A204.1 (cell line): ENCODE results near the gene CLRN3.

Source experiments
- FAIRE-seq: peaks from 2 replicates; lab custom pipeline; 2012; peaks lifted over from hg19 to GRCh38; lab: Jason Lieb, UNC

Gene CLRN3

DNA sequence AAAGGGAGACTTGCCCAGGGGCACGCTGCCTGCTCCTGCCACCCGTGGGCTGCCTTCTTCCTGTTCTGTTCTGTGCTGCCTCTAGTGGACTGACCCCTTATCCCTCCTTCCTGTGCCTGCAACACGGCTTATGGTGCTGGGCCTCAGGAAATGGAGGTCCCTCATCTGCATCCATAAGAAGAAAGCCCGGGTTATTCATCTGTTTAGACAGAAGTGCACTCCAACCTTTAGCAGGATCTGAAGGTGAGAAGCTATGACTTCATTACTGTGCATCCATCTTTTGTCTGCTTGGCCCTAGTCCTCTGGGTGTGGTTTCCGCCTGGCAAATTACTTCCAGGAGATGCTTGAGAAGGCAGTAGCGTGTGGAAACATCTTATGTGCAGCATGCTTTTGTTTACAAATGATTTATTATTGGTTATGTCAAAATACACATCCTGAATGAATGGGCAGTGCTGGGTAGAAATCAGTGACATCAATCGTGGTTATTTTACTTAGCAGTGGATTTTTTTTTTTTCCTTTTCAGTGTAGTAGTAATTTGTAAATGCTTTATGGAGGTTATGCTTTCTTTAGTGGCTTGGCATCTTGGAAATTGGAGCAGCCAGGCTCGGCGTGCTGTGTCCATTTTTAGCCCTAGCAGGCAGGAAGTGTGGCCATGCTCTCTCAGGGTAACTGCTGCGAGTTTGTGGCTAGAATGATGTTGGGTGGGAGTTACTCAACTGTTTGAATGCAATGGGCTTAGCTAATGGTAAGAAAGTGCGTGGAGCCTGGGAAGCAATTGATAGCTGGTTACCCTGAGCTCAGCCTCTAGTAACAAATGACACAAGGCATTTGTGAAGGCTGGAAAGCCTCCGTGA, 26.9 kb upstream of the CLRN3 start:
- FAIRE-seq: no peak

DNA sequence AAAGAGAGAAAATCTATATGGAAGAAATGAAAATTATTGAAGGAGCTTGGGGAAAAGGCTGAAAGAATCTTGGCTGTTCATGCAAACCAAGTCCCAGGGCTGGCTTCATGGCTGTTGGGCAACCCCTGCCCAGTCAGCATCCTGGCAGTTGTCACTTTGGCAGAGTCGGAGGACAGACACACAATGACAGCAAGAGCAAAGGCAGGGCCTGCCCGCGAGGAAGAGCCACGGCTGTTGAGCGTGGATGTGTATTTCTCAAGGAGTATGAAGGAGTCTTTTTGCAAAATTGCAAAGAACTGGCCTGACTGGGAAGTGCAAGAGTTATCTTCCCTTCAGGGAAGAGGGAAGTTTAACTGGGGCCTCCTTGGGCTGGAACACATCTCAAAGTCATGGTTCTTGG, 25.8 kb upstream of the CLRN3 start:
- no peak for FAIRE-seq

- FAIRE-seq: no peak
These were observed 24.1 kb upstream of the CLRN3 start for GRCh38 chr10:127916826-127917225.

DNA sequence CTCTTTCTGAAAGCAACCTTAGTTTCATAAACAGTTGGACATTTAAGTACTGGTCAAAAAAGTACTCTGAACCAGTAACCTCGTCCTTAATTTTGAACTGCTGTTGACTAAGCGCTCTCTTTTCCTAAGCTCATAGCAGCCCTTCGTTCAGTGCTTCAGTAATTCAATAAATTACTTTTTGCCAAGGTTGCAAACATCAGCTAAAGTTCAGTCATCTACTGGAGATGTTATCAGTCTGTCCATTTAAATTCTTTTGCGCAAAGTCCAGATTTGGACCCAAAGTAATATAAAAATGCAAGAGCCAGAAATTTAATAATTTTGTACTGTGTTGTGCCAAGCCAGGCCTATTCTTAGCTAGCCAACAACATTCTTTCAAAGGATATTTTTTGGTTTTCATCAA, 22.6 kb upstream of the CLRN3 start:
- FAIRE-seq: no peak

- no peak for FAIRE-seq
These were observed 20.6 kb upstream of the CLRN3 start for GRCh38 chr10:127913368-127913759.

DNA sequence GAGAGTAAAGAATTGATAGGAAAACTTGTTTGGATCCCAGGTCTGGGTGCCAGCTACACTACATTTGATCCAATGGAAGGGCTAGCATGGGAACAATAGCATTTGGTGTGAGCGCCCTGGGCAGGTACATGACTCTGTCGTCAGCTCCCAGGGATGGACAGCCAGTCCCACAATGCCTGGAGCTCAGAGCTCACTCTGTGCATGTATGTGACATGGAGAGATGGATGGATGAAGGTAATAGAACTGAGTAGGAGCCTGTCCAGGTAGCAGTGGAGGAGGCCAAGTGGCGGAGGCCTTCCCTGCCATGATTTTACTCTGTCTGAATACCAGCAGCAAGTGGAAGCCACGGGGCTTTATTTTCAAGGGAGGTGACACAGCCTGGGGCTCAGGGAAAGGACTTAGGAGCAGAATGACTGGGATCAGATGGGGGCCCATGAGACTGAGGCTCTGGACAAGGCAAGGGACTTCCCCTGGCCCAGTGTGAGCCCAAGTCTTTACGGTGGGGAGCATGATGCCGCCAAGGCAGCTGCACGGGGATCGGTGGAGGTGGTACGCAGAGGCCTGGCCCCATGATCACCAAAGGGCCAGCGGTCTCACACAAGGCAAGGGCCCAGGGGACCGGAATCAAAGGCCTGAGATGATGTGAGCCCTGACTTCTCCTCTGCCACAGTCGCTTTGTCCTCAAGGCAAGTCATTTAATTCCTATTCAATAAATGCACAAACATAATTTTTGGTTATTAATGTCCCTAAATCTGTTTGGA, 20.0 kb upstream of the CLRN3 start:
- no peak for FAIRE-seq

DNA sequence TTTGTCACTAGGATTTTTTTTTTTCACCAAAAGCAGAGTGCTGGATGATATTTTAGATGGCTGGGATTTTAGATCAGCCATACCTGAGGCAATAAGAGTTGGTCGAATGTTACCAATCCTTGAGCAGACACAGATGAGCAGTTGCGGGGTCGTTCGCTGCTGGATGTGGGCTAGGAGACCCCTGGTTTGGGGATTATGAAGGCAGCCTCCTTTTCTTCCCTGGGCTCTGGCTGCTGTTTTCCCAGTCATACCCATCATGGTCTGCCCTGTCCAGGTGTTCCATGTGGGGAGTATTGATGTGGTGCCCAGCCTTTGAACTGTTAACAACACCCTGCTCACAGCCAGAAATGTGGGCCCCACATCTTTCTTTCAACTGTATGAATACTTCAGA, 19.1 kb upstream of the CLRN3 start:
- FAIRE-seq: no peak

GRCh38 chr10:127911218-127911866, 18.6 kb upstream of the CLRN3 start:
- FAIRE-seq: no peak

DNA sequence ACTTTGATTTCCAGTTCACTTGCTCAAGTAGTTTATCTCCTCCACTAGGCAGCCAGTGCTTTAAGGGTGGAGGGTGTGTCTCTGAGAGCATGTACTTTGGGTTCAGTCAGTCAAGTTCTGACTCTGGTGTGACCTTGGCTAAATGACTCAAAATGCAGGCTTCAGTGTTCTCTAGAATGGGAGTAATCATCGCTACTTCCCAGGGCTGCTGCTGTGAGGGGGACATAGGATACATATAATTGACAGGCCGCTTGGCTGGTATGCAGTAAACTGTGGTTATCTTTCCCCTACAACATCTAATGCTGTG, 17.7 kb upstream of the CLRN3 start:
- FAIRE-seq: no peak

DNA sequence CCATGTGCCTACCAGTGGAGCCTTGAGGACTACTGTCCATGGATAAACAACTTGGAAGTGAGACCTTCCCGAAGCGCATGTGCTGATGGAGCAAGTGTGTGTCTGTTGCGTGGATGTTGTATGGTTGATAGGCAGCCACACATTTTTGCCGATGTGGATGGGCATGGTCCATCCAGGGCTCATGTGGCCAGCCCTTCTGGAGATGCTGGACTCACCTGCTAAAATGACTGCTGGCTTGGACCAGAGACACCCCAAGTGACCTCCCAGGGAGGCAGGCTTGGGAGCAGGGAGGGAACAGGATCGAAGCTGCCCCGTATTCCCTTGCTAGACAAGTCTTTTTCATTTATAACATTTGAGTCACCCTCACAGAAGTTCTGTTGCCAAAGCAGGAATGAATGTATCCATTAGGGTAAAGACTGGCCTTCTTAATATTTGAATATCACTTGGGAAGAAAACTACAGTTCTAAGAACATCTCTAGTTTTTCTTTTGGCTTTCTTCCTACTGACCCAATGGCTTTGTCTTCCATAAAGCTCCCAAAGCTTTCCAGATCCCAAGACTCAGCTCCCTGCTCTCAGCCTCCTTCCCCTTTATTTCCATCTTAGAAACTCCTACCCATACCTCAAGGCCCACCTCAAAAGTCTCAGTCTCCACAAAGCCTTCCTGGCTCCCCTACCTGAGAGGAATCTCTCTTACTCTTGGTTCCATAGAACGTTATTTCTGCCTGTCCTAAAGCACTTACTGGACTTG, 17.1 kb upstream of the CLRN3 start:
- FAIRE-seq: no peak

- no peak for FAIRE-seq
These were observed 16.2 kb upstream of the CLRN3 start for GRCh38 chr10:127908959-127909267.

DNA sequence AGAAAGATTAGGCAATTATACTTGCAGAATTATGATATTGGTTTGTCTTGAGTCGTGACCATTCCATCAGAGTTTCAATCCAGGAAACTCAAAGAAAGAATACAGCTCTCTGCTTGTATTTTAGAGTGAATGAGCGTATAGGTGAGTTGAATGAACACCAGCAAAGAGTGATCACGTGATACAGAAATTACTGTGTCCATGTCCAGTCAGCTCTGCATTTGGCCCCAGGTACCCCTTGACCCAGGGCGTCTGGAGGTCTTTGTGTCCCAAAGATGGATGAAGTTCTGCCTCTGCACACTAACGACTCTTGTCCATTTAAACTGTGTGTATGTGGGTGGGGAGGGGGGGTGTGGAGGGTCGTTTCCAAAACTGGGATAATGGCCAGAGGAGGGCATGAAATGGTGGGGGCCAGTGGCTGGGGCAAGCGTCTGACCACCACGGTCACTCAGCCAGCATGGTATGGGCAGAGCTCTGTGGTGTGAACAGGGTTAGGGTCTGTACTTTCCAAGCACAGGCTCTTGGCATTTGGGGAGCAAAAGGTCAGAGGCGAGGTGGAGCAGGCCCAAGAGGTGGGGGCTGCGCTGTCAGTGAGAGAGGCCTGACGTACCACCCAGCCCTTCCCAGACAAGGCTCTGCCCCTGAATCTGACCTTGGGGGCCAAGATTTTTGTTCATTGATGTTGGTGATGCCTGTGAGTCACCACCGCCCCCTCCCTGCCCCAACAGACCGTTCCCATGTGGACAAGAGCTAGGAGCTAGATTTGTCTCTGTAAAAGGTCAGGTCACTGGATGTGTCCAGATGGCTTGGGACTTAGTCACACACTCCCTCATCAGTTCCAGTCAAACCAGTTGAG, 15.6 kb upstream of the CLRN3 start:
- no peak for FAIRE-seq

DNA sequence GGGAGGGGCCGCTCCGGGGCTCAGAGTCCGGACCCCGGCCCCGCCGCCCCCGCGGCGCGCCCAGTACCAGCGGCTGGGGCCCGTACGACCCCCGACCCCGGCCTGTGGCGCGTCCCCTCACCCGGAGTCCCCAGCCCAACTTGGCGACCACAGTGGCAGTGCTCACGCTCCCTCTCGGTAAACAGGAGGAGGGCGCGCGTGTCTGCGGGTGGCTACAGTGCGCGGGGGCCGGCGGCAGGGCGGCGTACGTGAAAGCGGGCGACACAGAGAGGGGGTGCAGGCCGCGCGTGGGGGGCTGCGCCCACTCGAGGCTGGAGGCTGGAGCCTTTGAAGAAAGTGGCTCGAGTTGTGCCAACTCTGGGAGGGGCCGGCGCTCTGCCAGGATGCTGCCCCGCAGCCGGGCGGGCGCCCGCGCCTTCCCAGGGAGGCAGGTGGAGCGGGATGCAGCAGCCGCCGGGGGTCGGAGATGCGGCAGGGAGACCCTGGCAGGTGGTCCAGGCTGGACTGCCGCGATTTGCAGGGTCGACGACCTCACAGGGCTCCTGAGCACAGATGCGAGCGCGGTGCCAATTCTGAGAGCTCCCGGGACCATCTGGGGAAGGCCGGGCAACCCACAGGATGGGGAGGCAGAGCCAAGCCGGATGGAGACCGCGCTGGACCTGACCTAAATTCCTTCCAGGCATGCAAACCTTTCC, 14.8 kb upstream of the CLRN3 start:
- no peak for FAIRE-seq

DNA sequence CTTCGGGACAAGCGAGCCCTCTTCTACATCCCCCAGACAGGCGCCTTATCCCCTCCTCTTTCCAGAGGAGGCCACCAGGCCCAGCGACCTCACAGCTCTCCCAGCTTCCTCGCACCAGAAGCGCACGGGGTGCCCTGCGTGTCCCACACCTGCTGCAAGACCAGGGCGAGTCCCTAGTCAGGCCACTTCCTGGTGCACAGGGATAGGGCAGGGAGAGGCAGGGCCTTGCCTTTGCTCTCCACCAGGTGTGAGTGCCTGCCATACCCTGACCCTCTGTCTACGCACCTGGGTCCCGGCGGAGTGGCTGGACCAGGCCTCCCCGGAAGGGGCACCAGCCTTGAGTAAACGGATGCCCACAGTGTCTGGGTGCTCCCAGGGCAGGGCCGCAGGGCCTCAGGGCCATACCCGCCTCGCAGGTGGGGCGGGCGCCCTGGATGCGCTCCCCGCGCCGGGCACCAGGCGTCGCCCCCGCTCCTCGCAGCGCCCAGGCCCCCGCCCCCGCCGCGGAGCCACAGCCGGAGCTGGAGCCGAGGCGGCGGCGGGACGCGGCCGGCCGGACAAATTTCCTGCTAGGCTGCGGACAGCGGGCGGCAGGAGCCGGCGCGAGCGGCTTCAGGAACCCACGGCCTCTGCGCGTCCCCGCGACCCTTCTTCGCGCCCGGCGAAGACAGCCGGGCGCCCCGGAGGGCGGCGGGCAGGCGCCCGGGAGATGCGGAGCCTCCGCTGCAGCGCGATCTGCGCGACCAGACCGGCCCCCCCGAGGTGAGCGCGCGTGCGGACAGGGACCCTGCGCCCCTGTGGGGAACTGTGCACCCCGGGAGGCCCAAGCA, 14.0 kb upstream of the CLRN3 start, which contains the start of gene PTPRE:
PTPRE (plus strand) TSS at position 556 of the 830 bp plus-strand sequence. CDS start 133,779 bp downstream, outside the sequence.
- FAIRE-seq: no peak

GRCh38 chr10:127905848-127906261, 13.1 kb upstream of the CLRN3 start:
- FAIRE-seq: no peak

DNA sequence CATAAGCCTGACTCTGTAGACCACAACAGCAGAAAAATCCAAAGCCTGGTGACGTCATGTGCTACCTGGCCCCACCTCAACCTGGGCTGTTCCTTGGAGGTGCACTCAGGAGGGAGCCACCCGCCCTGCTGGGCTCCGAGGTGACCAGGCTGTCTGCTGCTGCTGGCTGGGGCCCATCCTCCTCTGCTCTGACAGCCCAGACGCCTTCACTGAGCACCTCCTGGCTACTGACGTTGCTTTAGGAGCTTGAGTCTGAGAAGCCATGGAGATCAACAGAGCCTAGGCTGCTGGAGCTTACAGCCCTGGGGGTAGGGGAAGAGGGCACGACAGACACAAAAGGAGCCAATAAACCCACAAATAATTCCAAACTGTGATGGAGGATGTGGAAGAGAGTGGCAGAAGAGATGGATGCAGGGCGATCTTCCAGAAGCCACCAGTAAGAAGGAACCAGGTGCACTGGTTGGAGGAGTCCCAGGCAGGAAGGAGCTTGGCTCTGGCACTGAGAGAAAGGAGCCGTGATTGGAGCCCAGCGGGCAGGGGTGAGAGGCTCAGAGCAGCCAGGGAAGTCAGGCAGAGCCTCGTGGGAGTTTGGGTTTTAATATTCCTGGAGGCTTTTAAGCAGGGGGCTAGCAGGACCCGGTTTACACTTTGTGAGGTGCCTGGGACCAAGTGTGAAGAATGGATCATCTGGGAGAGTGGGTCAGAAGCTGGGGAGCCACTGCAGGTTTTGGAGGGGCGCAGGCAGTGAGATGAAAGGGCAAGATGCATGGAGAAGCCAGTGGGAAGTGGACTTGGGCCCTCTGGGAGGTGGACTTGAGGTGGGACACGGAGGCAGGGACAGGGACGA, 12.5 kb upstream of the CLRN3 start:
- FAIRE-seq: no peak

- no peak for FAIRE-seq
These were observed 11.7 kb upstream of the CLRN3 start for GRCh38 chr10:127904311-127905000.

GRCh38 chr10:127903789-127904188, 11.0 kb upstream of the CLRN3 start:
- FAIRE-seq: no peak
